ENCODE measurements around the gene FMNL1.

DNA sequence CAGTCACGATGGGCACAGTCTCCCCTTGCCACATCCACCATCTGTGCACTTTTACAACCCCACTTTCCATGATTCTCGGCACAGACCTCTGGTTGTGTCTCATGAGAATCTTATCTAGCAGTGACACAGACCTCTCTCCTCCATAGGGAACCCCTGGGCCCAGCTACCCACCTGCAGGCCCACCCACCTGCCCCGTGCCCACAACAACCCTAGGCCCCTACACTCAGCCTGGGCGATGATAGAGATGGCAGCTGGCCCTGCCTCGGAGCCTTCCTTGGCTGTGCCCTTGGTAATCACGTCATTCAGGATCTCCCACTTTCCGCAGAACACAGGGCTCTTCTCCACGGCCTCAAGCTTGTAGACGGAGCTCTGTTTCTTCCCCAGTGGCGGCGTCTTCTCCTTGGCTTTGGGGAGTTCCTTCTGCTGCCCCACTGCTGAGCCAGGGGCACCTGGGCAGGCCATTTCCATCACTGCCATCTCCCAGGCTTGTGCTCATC is 68.6 kb downstream of the FMNL1 start:
- TF ChIP-seq, protein P1, sequence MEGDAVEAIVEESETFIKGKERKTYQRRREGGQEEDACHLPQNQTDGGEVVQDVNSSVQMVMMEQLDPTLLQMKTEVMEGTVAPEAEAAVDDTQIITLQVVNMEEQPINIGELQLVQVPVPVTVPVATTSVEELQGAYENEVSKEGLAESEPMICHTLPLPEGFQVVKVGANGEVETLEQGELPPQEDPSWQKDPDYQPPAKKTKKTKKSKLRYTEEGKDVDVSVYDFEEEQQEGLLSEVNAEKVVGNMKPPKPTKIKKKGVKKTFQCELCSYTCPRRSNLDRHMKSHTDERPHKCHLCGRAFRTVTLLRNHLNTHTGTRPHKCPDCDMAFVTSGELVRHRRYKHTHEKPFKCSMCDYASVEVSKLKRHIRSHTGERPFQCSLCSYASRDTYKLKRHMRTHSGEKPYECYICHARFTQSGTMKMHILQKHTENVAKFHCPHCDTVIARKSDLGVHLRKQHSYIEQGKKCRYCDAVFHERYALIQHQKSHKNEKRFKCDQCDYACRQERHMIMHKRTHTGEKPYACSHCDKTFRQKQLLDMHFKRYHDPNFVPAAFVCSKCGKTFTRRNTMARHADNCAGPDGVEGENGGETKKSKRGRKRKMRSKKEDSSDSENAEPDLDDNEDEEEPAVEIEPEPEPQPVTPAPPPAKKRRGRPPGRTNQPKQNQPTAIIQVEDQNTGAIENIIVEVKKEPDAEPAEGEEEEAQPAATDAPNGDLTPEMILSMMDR (IDR thresholded peaks at IDR 0.05): no peak
- no peak for TF ChIP-seq POLR2A (IDR thresholded peaks at IDR 0.05)
- no peak for TF ChIP-seq POLR2AphosphoS5 (IDR thresholded peaks at IDR 0.05)
